ENCODE measurements around the gene COL27A1. TPM values are rescaled to one million over a fixed set of nuclear protein-coding genes. Genes with fewer than 3 reads are reported as not detected.

The COL27A1 gene
- total RNA-seq, 2 experiments from 2014 or later: 8.9 to 9.1 TPM

- POLR2A ChIA-PET: no interaction called here
- Mint-ChIP-seq H3K4me3 (no peak overlapping the region), H3K4me1 (no peaks in the 10 kb centered on the region), H3K36me3 (ENCODE audit: low read depth) (no peaks in the 10 kb centered on the region), H3K9me3 (ENCODE audit: low read depth) (no peaks in the 10 kb centered on the region), H3K27ac (no peak overlapping the region), H3K27me3 (no peaks in the 10 kb centered on the region)
- CTCF ChIA-PET: no interaction called here
- intact Hi-C loops (cut with DNase I, micrococcal nuclease): no loop called here
- ATAC-seq (peak; percentile 75), DNase-seq (no peak)
Observed at GRCh38 chr9:114240647-114241558, 85.6 kb downstream of the COL27A1 start.

- ChIA-PET POLR2A (no interaction called here), CTCF (interaction anchor here (0.6 kb wide), 1 partner anchor 164 kb away, joined by 3 read pairs; no protein-coding TSS in a partner anchor)
- Mint-ChIP-seq H3K36me3 (ENCODE audit: low read depth) (no peaks in the 10 kb centered on the region), H3K4me3 (no peak overlapping the region), H3K27ac (no peak overlapping the region), H3K27me3 (no peaks in the 10 kb centered on the region), H3K4me1 (no peaks in the 10 kb centered on the region), H3K9me3 (ENCODE audit: low read depth) (no peaks in the 10 kb centered on the region)
- ATAC-seq: no peak
- DNase-seq: no peak
- intact Hi-C loops (cut with DNase I, micrococcal nuclease): no loop called here
Observed at GRCh38 chr9:114242837-114243236, 87.5 kb downstream of the COL27A1 start.

GRCh38 chr9:114243240-114243639 is 87.9 kb downstream of the COL27A1 start:
- intact Hi-C loops (cut with DNase I, micrococcal nuclease): no loop called here
- CTCF ChIA-PET: interaction anchor here (0.6 kb wide), 1 partner anchor 164 kb away, joined by 3 read pairs; no protein-coding TSS in a partner anchor

GRCh38 chr9:114244570-114244969 is 89.2 kb downstream of the COL27A1 start:
- ATAC-seq (no peak), DNase-seq (no peak)
- Mint-ChIP-seq H3K36me3 (ENCODE audit: low read depth) (no peaks in the 10 kb centered on the region), H3K27me3 (no peaks in the 10 kb centered on the region), H3K9me3 (ENCODE audit: low read depth) (no peaks in the 10 kb centered on the region), H3K4me1 (no peaks in the 10 kb centered on the region), H3K4me3 (no peak overlapping the region), H3K27ac (no peak overlapping the region)
- ChIA-PET POLR2A (no interaction called here), CTCF (no interaction called here)
- intact Hi-C loops (cut with DNase I, micrococcal nuclease): no loop called here

More at GRCh38 chr9:114243240-114243639, 87.9 kb downstream of the COL27A1 start:
- ATAC-seq (no peak), DNase-seq (no peak)
- POLR2A ChIA-PET: no interaction called here
- Mint-ChIP-seq H3K27me3 (no peaks in the 10 kb centered on the region), H3K36me3 (ENCODE audit: low read depth) (no peaks in the 10 kb centered on the region), H3K27ac (no peak overlapping the region), H3K9me3 (ENCODE audit: low read depth) (no peaks in the 10 kb centered on the region), H3K4me1 (no peaks in the 10 kb centered on the region), H3K4me3 (no peak overlapping the region)

GRCh38 chr9:114246558-114246957 is 91.2 kb downstream of the COL27A1 start:
- no peaks in the 10 kb centered on the region for H3K36me3 Mint-ChIP-seq (ENCODE audit: low read depth)
- no peaks in the 10 kb centered on the region for H3K4me1 Mint-ChIP-seq
- no peak overlapping the region for H3K27ac Mint-ChIP-seq
- ATAC-seq (no peak), DNase-seq (no peak)
- H3K9me3 Mint-ChIP-seq (ENCODE audit: low read depth): no peaks in the 10 kb centered on the region
- no peak overlapping the region for H3K4me3 Mint-ChIP-seq
- CTCF ChIA-PET: no interaction called here
- intact Hi-C loops (cut with DNase I, micrococcal nuclease): no loop called here
- POLR2A ChIA-PET: no interaction called here
- H3K27me3 Mint-ChIP-seq: no peaks in the 10 kb centered on the region

- Mint-ChIP-seq H3K36me3 (ENCODE audit: low read depth) (no peaks in the 10 kb centered on the region), H3K27me3 (no peaks in the 10 kb centered on the region), H3K9me3 (ENCODE audit: low read depth) (no peaks in the 10 kb centered on the region), H3K4me1 (no peaks in the 10 kb centered on the region), H3K27ac (no peak overlapping the region), H3K4me3 (no peak overlapping the region)
- POLR2A ChIA-PET: no interaction called here
- intact Hi-C loops (cut with DNase I, micrococcal nuclease): no loop called here
- CTCF ChIA-PET: no interaction called here
- no peak for ATAC-seq
- DNase-seq: no peak
Observed at GRCh38 chr9:114247077-114247476, 91.7 kb downstream of the COL27A1 start.

GRCh38 chr9:114247491-114247890 is 92.2 kb downstream of the COL27A1 start:
- no peak overlapping the region for H3K27ac Mint-ChIP-seq
- H3K36me3 Mint-ChIP-seq (ENCODE audit: low read depth): no peaks in the 10 kb centered on the region
- DNase-seq (no peak), ATAC-seq (no peak)
- no peaks in the 10 kb centered on the region for H3K27me3 Mint-ChIP-seq
- CTCF ChIA-PET: interaction anchor here (0.8 kb wide), 1 partner anchor 255 kb away, joined by 4 read pairs; no protein-coding TSS in a partner anchor
- POLR2A ChIA-PET: no interaction called here
- H3K9me3 Mint-ChIP-seq (ENCODE audit: low read depth): no peaks in the 10 kb centered on the region
- H3K4me1 Mint-ChIP-seq: no peaks in the 10 kb centered on the region
- intact Hi-C loops (cut with DNase I, micrococcal nuclease): no loop called here
- H3K4me3 Mint-ChIP-seq: no peak overlapping the region

- Mint-ChIP-seq H3K9me3 (ENCODE audit: low read depth) (no peaks in the 10 kb centered on the region), H3K4me3 (no peak overlapping the region), H3K27ac (no peak overlapping the region), H3K4me1 (no peaks in the 10 kb centered on the region), H3K27me3 (no peaks in the 10 kb centered on the region), H3K36me3 (ENCODE audit: low read depth) (no peaks in the 10 kb centered on the region)
- ATAC-seq (no peak), DNase-seq (no peak)
- intact Hi-C loops (cut with DNase I, micrococcal nuclease): no loop called here
- POLR2A ChIA-PET: no interaction called here
- CTCF ChIA-PET: interaction anchor here (0.8 kb wide), 1 partner anchor 256 kb away, joined by 4 read pairs; no protein-coding TSS in a partner anchor
Observed at GRCh38 chr9:114248299-114248707, 93.0 kb downstream of the COL27A1 start.

- DNase-seq (no peak), ATAC-seq (no peak)
- intact Hi-C loops (cut with DNase I, micrococcal nuclease): no loop called here
- Mint-ChIP-seq H3K27ac (no peak overlapping the region), H3K27me3 (no peaks in the 10 kb centered on the region), H3K4me3 (no peak overlapping the region), H3K36me3 (ENCODE audit: low read depth) (no peaks in the 10 kb centered on the region), H3K4me1 (no peaks in the 10 kb centered on the region), H3K9me3 (ENCODE audit: low read depth) (no peaks in the 10 kb centered on the region)
- ChIA-PET POLR2A (no interaction called here), CTCF (interaction anchor here (1.1 kb wide), 1 partner anchor 178 kb away, joined by 3 read pairs; no protein-coding TSS in a partner anchor)
Observed at GRCh38 chr9:114249424-114250234, 94.3 kb downstream of the COL27A1 start.

GRCh38 chr9:114250235-114250568 is 94.9 kb downstream of the COL27A1 start:
- CTCF ChIA-PET: interaction anchor here (1.1 kb wide), 1 partner anchor 179 kb away, joined by 3 read pairs; no protein-coding TSS in a partner anchor
- intact Hi-C loops (cut with DNase I, micrococcal nuclease): no loop called here

GRCh38 chr9:114250648-114251047 is 95.3 kb downstream of the COL27A1 start:
- no peaks in the 10 kb centered on the region for H3K36me3 Mint-ChIP-seq (ENCODE audit: low read depth)
- intact Hi-C loops (cut with DNase I, micrococcal nuclease): no loop called here
- no peak overlapping the region for H3K4me3 Mint-ChIP-seq
- ChIA-PET POLR2A (interaction anchor here (0.7 kb wide), 1 partner anchor 1372 kb away, joined by 3 read pairs; no protein-coding TSS in a partner anchor), CTCF (interaction anchor here (1.1 kb wide), 1 partner anchor 179 kb away, joined by 3 read pairs; no protein-coding TSS in a partner anchor)
- H3K27ac Mint-ChIP-seq: no peak overlapping the region
- H3K9me3 Mint-ChIP-seq (ENCODE audit: low read depth): no peaks in the 10 kb centered on the region
- no peak for ATAC-seq
- no peak for DNase-seq
- H3K4me1 Mint-ChIP-seq: no peaks in the 10 kb centered on the region
- no peaks in the 10 kb centered on the region for H3K27me3 Mint-ChIP-seq

More at GRCh38 chr9:114250235-114250568, 94.9 kb downstream of the COL27A1 start:
- no peaks in the 10 kb centered on the region for H3K36me3 Mint-ChIP-seq (ENCODE audit: low read depth)
- POLR2A ChIA-PET: interaction anchor here (0.7 kb wide), 1 partner anchor 1372 kb away, joined by 3 read pairs; no protein-coding TSS in a partner anchor
- no peak for DNase-seq
- H3K9me3 Mint-ChIP-seq (ENCODE audit: low read depth): no peaks in the 10 kb centered on the region
- H3K27ac Mint-ChIP-seq: no peak overlapping the region
- ATAC-seq: no peak
- H3K4me3 Mint-ChIP-seq: no peak overlapping the region
- no peaks in the 10 kb centered on the region for H3K4me1 Mint-ChIP-seq
- no peaks in the 10 kb centered on the region for H3K27me3 Mint-ChIP-seq
